GM19463 (cell line): Measurements from ENCODE around the gene MBOAT2.

Experiments
- ATAC-seq: cut with Tn5 transposase; IDR thresholded peaks from one replicate; pipeline ENCODE4 v1.9.1; 2021; ENCODE audit warnings: mild to moderate bottlenecking, moderate library complexity; ENCODE audit not compliant: unreplicated experiment

The MBOAT2 gene

GRCh38 chr2:9018109-9018508 lies 14.6 kb upstream of the MBOAT2 start:
- no peak for ATAC-seq

- no peak for ATAC-seq
These were observed 13.9 kb upstream of the MBOAT2 start for GRCh38 chr2:9017411-9017810.

- no peak for ATAC-seq
These were observed 12.5 kb upstream of the MBOAT2 start for GRCh38 chr2:9015998-9016397.

DNA sequence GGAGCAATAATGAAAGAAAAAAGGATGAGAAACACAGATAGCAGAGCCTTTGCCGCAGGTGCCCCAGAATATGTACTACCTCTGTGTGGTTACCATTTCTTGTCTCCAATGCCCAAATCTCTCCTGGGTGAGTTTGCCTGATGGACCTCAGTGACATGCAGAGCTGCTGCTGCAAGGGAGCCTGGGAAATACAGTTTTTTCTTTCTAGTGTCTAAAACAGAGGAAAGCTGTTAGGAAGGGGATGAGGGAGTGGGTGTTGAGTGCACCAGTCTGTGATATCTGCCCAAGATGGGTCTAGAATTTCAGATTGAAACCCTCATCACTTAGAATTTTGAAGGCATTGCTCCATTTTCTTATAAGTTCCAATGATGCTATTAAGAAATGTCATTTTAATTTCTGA lies 9.9 kb upstream of the MBOAT2 start:
- ATAC-seq = no peak

DNA sequence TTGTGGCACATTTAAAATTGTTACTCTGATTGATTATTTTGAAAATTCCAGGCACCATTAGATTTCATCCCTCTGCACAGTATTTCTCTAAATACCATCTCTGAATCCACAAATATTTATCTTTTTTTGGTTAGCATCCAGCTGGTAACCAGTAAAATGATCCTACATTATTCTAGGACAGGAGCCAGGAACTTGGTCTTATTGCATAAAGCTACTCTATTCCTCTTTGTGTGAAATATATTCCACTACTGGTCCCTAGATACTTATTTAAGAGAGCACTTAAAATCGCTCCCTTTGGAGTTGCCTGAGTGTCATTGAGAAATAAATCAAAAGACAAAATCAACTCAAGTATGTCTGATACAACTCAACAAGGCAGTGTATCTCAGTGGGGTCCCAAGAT lies 7.4 kb upstream of the MBOAT2 start:
- ATAC-seq = no peak

GRCh38 chr2:9008951-9009664 lies 5.6 kb upstream of the MBOAT2 start:
- no peak for ATAC-seq

DNA sequence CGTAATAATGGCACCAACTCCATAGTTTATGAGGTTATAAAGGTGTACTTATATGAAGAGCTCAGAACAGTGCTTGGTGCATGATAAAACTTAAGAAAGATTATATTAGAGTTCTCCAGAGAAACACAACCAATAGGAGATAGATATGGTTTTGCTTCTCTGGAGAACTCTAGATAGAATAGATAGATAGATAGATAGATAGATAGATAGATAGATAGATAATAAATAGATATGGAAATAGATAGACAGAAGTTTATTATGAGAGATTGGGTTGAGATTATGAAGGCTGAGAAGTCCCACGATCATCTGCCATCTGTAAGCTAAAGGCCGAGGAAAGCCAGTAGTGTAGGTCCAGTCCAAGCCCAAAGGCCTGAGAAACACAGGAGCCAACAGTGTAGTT lies 2.9 kb upstream of the MBOAT2 start:
- no peak for ATAC-seq

- ATAC-seq = no peak
These were observed 1.1 kb upstream of the MBOAT2 start for GRCh38 chr2:9004338-9005204.

- no peak for ATAC-seq
These were observed 193 bp downstream of the MBOAT2 start for GRCh38 chr2:9003366-9003615.

DNA sequence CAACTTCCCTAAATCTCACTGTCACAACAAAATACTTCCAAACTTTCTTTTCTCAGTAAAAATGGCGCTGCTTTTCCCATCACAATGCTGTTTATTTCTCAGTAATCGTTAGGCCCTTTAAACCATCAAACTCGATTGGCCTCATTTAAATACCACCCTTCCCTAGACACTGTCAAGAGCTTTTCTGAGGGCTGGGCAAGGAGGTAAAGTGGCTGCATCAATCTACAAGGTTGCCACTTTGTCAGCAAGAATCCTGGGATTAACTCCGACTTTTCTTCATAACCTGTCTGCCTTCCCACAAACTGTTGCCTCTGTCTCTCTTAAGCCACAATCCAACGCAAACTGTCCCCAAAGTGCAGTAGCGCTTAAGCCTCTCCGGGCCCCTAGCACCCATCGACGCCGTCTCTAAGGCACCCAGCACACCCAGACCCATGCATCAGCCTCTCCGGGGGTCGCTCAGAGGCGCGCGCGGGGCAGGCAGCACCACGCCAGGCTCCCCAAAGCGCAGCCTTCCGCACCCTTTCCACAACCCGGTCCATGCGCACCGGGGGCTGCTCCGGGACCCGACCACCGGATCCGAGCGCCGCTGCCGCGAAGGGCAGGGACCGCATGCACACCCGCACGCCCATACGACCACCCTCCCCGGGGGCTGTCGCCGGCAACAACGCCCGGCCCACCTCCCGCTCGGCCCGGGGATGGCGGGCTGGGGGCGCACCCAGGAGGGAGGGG lies 683 bp downstream of the MBOAT2 start:
- peak; percentile 12 for ATAC-seq

DNA sequence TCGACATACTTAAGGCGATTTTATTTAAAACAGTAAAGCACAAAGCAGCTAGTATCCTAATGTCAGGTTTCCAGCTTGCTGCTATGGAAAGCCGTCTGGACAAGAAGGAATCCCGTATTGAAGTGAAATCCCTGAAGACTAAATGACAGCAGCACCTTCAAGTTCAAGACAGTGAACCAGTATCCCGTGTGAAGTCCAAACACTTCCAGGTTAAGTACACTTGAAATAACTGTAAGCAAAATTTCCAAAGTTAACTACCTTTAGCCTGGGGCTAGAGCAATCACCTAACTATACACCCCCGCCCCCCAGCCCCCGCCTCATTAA lies 1.2 kb downstream of the MBOAT2 start:
- no peak for ATAC-seq

GRCh38 chr2:9001778-9002177 lies 1.7 kb downstream of the MBOAT2 start:
- ATAC-seq = no peak

GRCh38 chr2:9001229-9001628 lies 2.3 kb downstream of the MBOAT2 start:
- ATAC-seq = no peak

- ATAC-seq = no peak
These were observed 3.0 kb downstream of the MBOAT2 start for GRCh38 chr2:9000442-9000841.

GRCh38 chr2:8999797-9000196 lies 3.7 kb downstream of the MBOAT2 start:
- ATAC-seq = no peak

DNA sequence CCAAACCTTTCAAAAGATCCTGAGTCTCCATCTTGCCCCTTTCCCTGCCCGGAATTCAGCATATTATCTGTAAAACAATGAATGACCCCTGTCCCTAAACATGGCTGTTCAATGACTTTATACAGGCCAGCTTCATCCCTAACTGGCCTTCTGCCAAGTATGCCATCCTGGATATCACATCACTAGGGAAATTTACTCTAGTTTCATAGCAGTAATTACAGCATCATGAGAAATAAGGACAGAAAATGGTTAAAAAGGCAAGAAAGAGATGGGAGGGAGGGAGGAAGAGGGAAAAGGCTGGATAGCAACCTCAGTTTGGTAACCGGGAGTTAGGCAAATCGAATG lies 4.4 kb downstream of the MBOAT2 start:
- ATAC-seq = no peak

DNA sequence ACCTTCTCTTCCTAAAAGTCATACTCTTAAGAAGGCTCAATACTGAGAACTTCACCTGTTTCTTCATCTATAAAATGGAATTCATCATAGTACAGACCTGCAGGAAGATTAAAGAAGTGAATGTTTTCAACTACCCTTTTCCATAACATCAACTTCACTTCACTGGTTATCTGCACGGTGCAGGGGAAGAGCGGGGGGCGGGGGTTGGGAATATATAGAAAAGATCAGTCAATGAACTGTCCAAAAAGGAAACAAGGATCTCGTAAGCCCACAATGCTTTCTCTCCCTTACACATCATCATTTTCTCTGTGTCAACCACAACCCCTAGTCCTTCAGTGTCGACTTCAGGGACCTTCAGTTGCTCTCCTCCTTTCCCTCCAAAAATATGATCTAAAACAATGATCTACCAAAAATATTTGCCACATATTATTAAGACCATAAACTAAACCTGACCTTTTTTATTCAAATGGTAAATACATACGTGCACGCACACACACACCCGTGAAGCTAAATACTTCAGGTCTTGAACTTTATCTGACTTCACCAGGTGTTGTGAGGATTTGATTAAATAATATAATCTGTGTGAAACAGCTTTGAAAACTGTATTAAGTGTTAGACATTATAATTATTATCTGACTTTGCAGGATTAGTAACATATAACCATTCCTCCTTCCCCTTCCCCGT lies 4.9 kb downstream of the MBOAT2 start:
- ATAC-seq = no peak

DNA sequence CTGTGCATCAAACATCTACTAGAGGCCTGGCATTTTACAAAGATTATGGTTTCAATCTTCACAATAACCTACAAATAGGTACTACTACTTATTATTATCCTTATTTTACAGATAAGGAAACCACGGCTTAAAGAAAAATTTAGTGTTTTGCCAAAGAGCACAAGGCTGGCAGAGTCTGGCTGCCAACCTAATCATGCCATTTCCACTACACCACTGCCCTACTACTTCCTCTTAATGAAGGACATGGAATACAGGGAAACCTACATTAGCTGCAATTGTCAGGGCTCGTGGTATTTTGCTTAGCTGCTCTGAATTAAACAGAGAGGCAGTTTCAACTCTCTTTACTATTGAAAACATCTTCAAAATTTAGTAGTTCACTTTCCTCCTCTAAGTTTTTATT lies 5.9 kb downstream of the MBOAT2 start:
- no peak for ATAC-seq

DNA sequence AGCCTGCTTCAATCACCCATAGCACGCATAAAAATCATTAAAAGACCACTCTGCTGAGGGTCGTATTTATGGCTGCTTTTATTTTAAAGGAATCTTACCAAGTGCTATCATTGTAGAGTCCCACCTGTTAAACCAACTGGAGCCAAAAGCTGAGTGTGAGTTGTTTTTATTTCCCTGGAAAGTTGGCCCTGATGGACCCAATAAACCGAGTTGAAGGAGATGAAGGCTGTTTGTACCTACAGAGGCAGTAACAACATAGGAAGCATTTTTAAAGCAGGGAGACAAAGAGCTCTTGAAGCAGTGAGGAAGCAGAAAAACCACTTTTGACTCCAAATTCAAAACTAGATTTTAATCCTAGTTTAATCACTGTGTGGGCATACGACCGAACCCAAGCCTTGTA lies 6.4 kb downstream of the MBOAT2 start:
- ATAC-seq = no peak

- no peak for ATAC-seq
These were observed 7.5 kb downstream of the MBOAT2 start for GRCh38 chr2:8996006-8996405.

- no peak for ATAC-seq
These were observed 9.1 kb downstream of the MBOAT2 start for GRCh38 chr2:8994386-8994785.

GRCh38 chr2:8993902-8994278 lies 9.6 kb downstream of the MBOAT2 start:
- ATAC-seq = no peak
